ENCODE data around the gene TXNRD2.
A peak's percentile ranks its signal among the peaks of the same experiment; 100 is the strongest.

Gene TXNRD2

DNA sequence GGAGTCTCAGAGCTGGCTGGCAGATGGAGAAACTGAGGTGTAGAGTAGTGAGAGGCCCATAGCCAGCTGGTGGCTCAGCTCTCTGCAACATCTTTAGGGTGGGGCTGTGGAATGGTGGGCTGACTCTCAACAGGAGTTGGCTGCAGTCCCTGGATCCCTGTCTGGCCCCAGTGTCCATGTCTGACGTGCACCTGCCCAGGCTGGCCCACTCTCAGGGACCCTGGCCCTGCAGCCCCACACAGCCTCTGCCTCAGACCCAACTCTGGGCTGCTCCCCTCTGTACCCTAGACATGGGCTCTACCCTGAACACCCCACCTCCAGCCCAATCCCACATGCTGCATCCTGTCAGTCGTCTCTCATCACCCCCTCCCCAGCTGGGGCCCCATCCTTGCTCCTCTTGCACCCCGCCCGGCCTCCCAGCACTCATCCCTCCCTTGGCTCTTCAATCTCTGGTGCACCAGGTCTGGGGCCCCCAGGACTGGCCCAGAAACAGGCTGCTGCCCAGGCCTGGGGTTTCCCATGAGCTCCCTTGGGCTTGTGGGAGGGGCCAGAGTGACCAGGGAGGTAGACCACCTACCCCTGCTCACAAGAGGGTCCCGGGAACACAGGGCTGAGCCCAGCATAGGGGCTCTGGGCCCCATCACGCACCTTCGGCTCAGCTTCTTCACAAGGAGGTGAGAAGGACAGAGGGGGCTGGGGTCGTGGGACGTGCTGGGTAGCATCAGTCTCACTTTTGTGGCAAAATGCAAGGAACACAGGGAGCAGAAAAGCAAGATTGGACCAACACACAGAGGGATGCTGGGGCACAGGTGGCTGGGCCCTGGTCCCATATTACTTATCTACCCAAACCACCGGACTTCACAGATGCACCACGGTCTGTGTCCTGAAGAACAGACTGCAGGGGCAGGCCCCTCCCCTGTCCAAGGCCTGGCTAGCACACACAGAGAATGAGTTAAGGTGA, 43.5 kb upstream of the TXNRD2 start:
- Histone ChIP-seq H3K9me3 (ENCODE audit: low read length) (no peaks in the 10 kb centered on the region), H3K36me3 (ENCODE audit: insufficient read depth, low read length) (no peaks in the 10 kb centered on the region), H3K27me3 (ENCODE audit: control insufficient read depth in 1 of 2, insufficient read depth in 2 of 2, low read length in 2 of 2) (no peaks in the 10 kb centered on the region), H3K4me1 (ENCODE audit: insufficient read depth, low read length) (peaks cover 22% of the 10 kb centered on the region), H3K4me3 (ENCODE audit: low read depth in 1 of 2, low read length in 2 of 2) (peak overlapping the region in 1 of 2 donors; percentile 16), H3K27ac (ENCODE audit: low read depth, low read length) (no peak overlapping the region), H3K9ac (ENCODE audit: low read length) (no peak overlapping the region)

GRCh38 chr22:19984201-19984753, 42.7 kb upstream of the TXNRD2 start:
- no peak overlapping the region for H3K27ac ChIP-seq (ENCODE audit: low read depth, low read length)
- H3K9me3 ChIP-seq (ENCODE audit: low read length) = no peaks in the 10 kb centered on the region
- H3K4me3 ChIP-seq (ENCODE audit: low read depth in 1 of 2, low read length in 2 of 2) = peak overlapping the region in 1 of 2 donors; percentile 16
- no peak overlapping the region for H3K9ac ChIP-seq (ENCODE audit: low read length)
- no peaks in the 10 kb centered on the region for H3K27me3 ChIP-seq (ENCODE audit: control insufficient read depth in 1 of 2, insufficient read depth in 2 of 2, low read length in 2 of 2)
- H3K36me3 ChIP-seq (ENCODE audit: insufficient read depth, low read length) = no peaks in the 10 kb centered on the region
- H3K4me1 ChIP-seq (ENCODE audit: insufficient read depth, low read length) = peaks cover 22% of the 10 kb centered on the region

GRCh38 chr22:19983741-19984140, 42.1 kb upstream of the TXNRD2 start:
- Histone ChIP-seq H3K9ac (ENCODE audit: low read length) (no peak overlapping the region), H3K36me3 (ENCODE audit: insufficient read depth, low read length) (no peaks in the 10 kb centered on the region), H3K4me1 (ENCODE audit: insufficient read depth, low read length) (peaks cover 22% of the 10 kb centered on the region), H3K27me3 (ENCODE audit: control insufficient read depth in 1 of 2, insufficient read depth in 2 of 2, low read length in 2 of 2) (no peaks in the 10 kb centered on the region), H3K27ac (ENCODE audit: low read depth, low read length) (no peak overlapping the region), H3K9me3 (ENCODE audit: low read length) (no peaks in the 10 kb centered on the region), H3K4me3 (ENCODE audit: low read depth in 1 of 2, low read length in 2 of 2) (no peak overlapping the region)

DNA sequence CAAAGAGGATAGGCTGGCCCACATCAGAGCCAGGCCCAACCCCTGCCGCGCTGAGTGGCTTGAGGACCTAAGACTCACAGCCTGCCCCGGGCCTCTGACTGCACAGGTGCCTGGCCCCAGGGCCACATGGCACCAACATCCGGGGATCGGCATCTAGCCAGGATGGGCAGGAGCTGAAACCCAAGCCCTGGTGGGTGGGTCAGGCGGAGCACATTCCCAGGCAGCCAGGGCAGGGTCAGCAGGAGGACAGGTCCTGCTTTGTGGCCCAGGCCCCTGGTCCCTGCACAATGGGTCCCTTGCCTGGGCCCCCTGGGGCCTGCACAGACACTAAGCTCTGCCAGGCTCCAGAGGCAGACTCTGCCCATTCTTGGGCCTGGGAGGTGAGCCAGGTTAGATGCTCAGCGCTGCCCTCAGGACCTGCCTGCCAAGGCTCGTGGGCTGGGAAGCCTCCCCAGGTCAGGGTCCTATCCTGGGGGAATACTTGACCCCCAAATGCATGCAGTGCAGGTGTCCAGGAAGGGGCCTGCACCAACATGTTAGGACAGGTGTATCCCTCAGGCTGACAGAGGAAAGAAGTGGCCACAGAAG, 41.5 kb upstream of the TXNRD2 start:
- no peaks in the 10 kb centered on the region for H3K9me3 ChIP-seq (ENCODE audit: low read length)
- H3K27ac ChIP-seq (ENCODE audit: low read depth, low read length) = no peak overlapping the region
- no peaks in the 10 kb centered on the region for H3K36me3 ChIP-seq (ENCODE audit: insufficient read depth, low read length)
- H3K4me3 ChIP-seq (ENCODE audit: low read depth in 1 of 2, low read length in 2 of 2) = no peak overlapping the region
- H3K9ac ChIP-seq (ENCODE audit: low read length) = no peak overlapping the region
- peaks cover 22% of the 10 kb centered on the region for H3K4me1 ChIP-seq (ENCODE audit: insufficient read depth, low read length)
- H3K27me3 ChIP-seq (ENCODE audit: control insufficient read depth in 1 of 2, insufficient read depth in 2 of 2, low read length in 2 of 2) = no peaks in the 10 kb centered on the region

DNA sequence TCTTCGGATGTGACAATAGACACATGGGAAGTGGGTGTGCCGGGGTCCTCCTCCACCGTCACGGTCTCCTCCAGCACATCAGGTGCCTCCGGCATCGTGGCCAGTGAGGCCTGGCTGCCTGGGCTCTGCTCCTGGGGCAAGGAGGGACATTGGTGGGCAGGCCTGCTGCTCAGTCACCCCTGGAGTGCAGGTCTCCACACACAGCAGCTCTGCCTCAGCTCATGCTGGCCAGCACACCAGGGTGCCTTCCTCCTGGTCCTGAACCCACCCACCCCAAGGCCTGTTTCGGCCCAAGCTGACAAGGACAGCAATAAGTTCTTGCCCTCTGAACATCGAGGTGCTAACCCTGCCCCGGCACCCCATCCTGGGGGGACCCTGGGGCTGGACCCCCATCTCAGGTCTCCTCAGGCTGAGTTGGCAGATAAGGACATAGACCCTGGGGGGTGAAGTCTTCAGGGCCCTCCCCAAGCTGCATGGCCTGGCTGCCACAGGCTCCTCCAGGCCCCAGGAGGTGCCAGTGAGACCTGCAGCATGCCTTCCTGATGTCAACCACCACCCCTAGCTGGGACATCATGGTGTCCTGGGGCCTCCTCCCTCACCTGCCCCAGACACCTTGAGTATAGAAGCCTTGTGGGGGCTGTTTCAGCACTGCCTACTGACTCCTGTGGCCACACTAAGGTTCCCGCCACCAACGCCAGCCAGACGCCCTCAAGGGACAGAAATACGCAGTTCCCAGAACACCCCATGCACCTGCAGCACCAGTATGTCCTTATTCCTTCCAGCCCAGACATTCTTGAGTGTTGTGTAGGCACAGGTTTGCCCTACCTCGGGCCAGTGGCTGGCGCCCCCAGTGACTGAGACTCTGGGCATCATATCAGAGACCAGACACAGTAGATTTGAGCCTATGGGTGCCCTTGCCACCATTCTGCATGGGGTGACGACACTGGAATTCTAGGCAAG, 40.6 kb upstream of the TXNRD2 start:
- Histone ChIP-seq H3K4me1 (ENCODE audit: insufficient read depth, low read length) (peaks cover 22% of the 10 kb centered on the region), H3K9ac (ENCODE audit: low read length) (no peak overlapping the region), H3K27ac (ENCODE audit: low read depth, low read length) (no peak overlapping the region), H3K4me3 (ENCODE audit: low read depth in 1 of 2, low read length in 2 of 2) (no peak overlapping the region), H3K36me3 (ENCODE audit: insufficient read depth, low read length) (no peaks in the 10 kb centered on the region), H3K9me3 (ENCODE audit: low read length) (no peaks in the 10 kb centered on the region), H3K27me3 (ENCODE audit: control insufficient read depth in 1 of 2, insufficient read depth in 2 of 2, low read length in 2 of 2) (no peaks in the 10 kb centered on the region)

DNA sequence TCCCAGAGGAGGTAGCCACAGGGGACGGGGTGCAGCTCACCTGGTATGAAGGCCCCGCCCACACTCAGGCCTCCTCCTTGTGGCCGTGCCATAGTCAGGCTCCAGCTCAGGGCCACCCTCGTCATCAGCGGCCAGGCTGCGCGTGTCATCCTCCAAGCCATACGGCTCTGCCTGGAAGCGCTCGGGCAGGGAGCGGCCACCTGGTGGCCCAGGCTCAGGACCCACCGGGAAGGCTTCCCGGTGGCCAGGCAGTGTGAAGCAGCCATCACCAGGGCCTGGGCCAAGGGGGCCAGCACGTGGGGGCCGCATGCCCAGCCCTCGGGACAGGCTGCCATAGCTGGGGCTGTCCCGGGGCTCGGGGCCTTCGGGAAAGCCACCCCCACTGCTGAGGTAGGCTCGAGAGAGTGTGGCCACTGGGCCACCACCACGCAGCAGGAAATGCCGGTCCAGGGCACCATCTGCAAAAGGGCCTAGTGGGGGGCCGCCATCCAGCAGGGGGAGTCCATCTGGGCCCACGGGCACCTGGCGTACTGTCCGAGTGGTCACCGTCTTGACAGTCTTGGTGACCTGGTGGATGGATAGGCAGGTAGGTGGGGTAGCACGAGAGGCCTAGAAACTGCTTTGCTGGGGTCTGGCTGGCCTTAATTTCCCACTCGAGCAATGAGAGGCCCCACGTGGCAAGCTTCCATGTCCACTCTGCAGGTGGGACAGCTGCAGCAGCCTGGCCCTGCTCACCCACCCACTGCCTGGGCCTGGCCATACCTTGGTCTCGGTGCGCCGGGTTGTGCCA, 39.7 kb upstream of the TXNRD2 start:
- H3K9me3 ChIP-seq (ENCODE audit: low read length) = no peaks in the 10 kb centered on the region
- H3K4me3 ChIP-seq (ENCODE audit: low read depth in 1 of 2, low read length in 2 of 2) = no peak overlapping the region
- H3K27me3 ChIP-seq (ENCODE audit: control insufficient read depth in 1 of 2, insufficient read depth in 2 of 2, low read length in 2 of 2) = no peaks in the 10 kb centered on the region
- H3K9ac ChIP-seq (ENCODE audit: low read length) = no peak overlapping the region
- no peak overlapping the region for H3K27ac ChIP-seq (ENCODE audit: low read depth, low read length)
- H3K36me3 ChIP-seq (ENCODE audit: insufficient read depth, low read length) = no peaks in the 10 kb centered on the region
- peaks cover 22% of the 10 kb centered on the region for H3K4me1 ChIP-seq (ENCODE audit: insufficient read depth, low read length)

- Histone ChIP-seq H3K9ac (ENCODE audit: low read length) (no peak overlapping the region), H3K27me3 (ENCODE audit: control insufficient read depth in 1 of 2, insufficient read depth in 2 of 2, low read length in 2 of 2) (no peaks in the 10 kb centered on the region), H3K36me3 (ENCODE audit: insufficient read depth, low read length) (no peaks in the 10 kb centered on the region), H3K4me1 (ENCODE audit: insufficient read depth, low read length) (peaks cover 16% of the 10 kb centered on the region), H3K9me3 (ENCODE audit: low read length) (no peaks in the 10 kb centered on the region), H3K27ac (ENCODE audit: low read depth, low read length) (no peak overlapping the region), H3K4me3 (ENCODE audit: low read depth in 1 of 2, low read length in 2 of 2) (no peak overlapping the region)
Observed at GRCh38 chr22:19980766-19981165, 39.1 kb upstream of the TXNRD2 start.

DNA sequence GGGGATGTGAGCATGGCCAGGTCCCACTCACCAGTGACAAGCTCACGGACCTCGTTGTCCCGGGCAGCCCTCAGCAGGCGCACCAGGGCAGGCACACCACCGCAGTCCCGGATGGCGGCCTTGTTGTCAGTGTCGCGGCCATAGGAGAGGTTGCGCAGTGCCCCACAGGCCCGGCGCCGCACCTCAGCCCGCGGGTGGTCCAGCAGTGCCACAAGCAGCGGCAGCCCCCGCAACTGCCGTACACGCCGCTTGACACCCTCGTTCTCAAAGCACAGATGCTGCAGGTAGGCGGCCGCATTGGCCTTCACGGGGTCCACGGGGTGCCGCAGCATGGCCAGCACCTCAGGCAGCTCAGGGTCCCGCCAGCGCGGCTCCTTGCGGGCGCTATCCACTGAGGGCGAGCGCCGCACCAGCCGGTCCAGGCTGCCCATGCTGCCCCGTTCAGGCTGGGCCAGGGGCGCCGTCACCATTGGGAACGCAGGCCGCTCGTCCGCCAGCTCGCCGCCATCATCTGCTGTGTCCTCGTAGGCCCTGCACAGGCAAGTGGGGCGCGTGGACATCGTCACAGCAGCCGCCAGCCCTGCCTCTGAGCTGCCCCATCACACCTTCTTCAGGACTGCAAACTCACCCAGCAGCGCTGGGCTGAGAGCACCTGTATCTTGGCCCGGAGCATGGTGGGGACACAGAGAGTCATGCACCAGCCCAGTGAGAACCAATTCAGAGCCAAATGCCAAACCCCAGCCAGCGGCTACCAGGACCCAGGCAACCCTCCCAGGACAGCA, 38.3 kb upstream of the TXNRD2 start:
- no peak overlapping the region for H3K27ac ChIP-seq (ENCODE audit: low read depth, low read length)

DNA sequence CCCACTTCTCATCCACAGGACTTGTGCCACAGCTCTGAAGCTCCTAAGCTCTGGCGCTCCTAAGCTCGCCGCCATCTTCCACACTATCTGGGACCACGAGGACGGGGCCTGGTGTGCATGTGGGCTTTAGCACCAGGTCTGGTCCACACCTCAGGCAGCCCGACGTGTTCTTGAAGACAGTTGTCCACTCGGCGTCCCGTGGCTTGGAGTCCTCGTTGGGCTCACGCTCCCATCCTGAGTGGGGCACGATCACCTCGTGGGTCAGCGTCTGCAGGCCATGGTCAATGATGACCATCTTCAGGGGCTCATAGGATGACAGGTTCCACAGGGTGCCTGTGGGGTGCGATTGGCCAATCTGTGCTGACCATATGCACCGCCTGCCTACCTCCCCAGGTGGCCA, 37.1 kb upstream of the TXNRD2 start:
- H3K4me3 ChIP-seq (ENCODE audit: low read depth in 1 of 2, low read length in 2 of 2) = no peak overlapping the region
- H3K27me3 ChIP-seq (ENCODE audit: control insufficient read depth in 1 of 2, insufficient read depth in 2 of 2, low read length in 2 of 2) = no peaks in the 10 kb centered on the region
- H3K36me3 ChIP-seq (ENCODE audit: insufficient read depth, low read length) = no peaks in the 10 kb centered on the region
- no peak overlapping the region for H3K27ac ChIP-seq (ENCODE audit: low read depth, low read length)
- no peak overlapping the region for H3K9ac ChIP-seq (ENCODE audit: low read length)
- H3K4me1 ChIP-seq (ENCODE audit: insufficient read depth, low read length) = peaks cover 13% of the 10 kb centered on the region
- H3K9me3 ChIP-seq (ENCODE audit: low read length) = no peaks in the 10 kb centered on the region

More for the DNA sequence above, 38.3 kb upstream of the TXNRD2 start:
- H3K9ac ChIP-seq (ENCODE audit: low read length) = no peak overlapping the region
- no peaks in the 10 kb centered on the region for H3K27me3 ChIP-seq (ENCODE audit: control insufficient read depth in 1 of 2, insufficient read depth in 2 of 2, low read length in 2 of 2)
- no peaks in the 10 kb centered on the region for H3K36me3 ChIP-seq (ENCODE audit: insufficient read depth, low read length)
- peaks cover 18% of the 10 kb centered on the region for H3K4me1 ChIP-seq (ENCODE audit: insufficient read depth, low read length)
- H3K9me3 ChIP-seq (ENCODE audit: low read length) = no peaks in the 10 kb centered on the region
- no peak overlapping the region for H3K4me3 ChIP-seq (ENCODE audit: low read depth in 1 of 2, low read length in 2 of 2)

All from muscle layer of colon (tissue), 2 donors.